Parathyroid adenoma (tissue), 2 donors: ENCODE data around the gene CXCL5.

Source experiments
- H2AFZ ChIP-seq: fragments of 300-600 bp; sonication (generic); one replicate; pipeline ENCODE4 v1.7.0; 2017; ENCODE audit warnings: antibody characterized with exemption, mild to moderate bottlenecking
- H3K27ac ChIP-seq: fragments of 300-600 bp; sonication (generic); one replicate; pipeline ENCODE4 v1.7.0; 2017
- H3K27me3 ChIP-seq: fragments of 300-600 bp; sonication (generic); one replicate; pipeline ENCODE4 v1.7.0; 2017; ENCODE audit warnings: low read length; ENCODE audit not compliant: control insufficient read depth, insufficient read depth
- H3K36me3 ChIP-seq: fragments of 300-600 bp; sonication (generic); one replicate; pipeline ENCODE4 v1.7.0; 2017; ENCODE audit warnings: low read length; ENCODE audit not compliant: control insufficient read depth, insufficient read depth
- H3K4me1 ChIP-seq: fragments of 300-600 bp; sonication (generic); one replicate; pipeline ENCODE4 v1.7.0; 2017; ENCODE audit warnings: control low read depth
- H3K4me2 ChIP-seq: fragments of 300-600 bp; sonication (generic); one replicate; pipeline ENCODE4 v1.7.0; 2017; ENCODE audit warnings: low read length
- H3K4me3 ChIP-seq: fragments of 300-600 bp; sonication (generic); one replicate; pipeline ENCODE4 v1.7.0; 2017; ENCODE audit warnings: low read depth, low read length
- H3K79me2 ChIP-seq: fragments of 300-600 bp; sonication (generic); one replicate; pipeline ENCODE4 v1.7.0; 2017; ENCODE audit warnings: control low read depth
- H3K9ac ChIP-seq: fragments of 300-600 bp; sonication (generic); one replicate; pipeline ENCODE4 v1.7.0; 2017; ENCODE audit warnings: mild to moderate bottlenecking
- H3K9me3 ChIP-seq: fragments of 300-600 bp; sonication (generic); one replicate; pipeline ENCODE4 v1.7.0; 2017; ENCODE audit warnings: low read length; ENCODE audit not compliant: control insufficient read depth
- CTCF ChIP-seq: fragments of 300-600 bp; sonication (generic); IDR thresholded peaks from one replicate; pipeline ENCODE4 v1.7.0; 2017; ENCODE audit warnings: antibody characterized with exemption, mild to moderate bottlenecking
- donor health status: primary hyperparathyroidism.

The CXCL5 gene

DNA sequence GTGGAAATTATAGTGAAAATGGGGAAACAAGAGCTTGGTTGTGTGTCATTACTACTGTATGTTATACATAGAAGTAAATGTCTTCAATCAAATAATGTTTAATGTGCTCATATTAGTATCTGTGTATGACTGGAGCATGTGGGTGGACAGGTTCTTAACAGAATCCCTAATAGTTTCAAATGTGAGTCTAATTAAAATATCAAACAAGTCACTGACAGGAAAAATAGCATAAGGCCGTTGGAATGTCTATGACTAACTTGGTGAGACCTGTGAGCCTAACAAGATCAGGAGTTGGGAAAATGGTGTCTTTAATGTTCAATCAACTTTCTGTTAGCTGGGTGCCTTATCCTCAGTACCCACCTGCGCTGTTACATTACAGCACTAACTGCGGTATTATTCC lies 46.2 kb upstream of the CXCL5 start:
- H3K4me1 ChIP-seq, result no peaks in the 10 kb centered on the region
- H3K4me2 ChIP-seq, result no peak overlapping the region
- no peaks in the 10 kb centered on the region for H3K27me3 ChIP-seq
- H3K27ac ChIP-seq, result no peak overlapping the region
- no peaks in the 10 kb centered on the region for H3K36me3 ChIP-seq
- no peaks in the 10 kb centered on the region for H3K79me2 ChIP-seq
- H3K9me3 ChIP-seq, result no peaks in the 10 kb centered on the region
- TF ChIP-seq CTCF, result no peak
- no peak overlapping the region for H2AFZ ChIP-seq
- H3K9ac ChIP-seq, result no peak overlapping the region
- H3K4me3 ChIP-seq, result no peak overlapping the region

DNA sequence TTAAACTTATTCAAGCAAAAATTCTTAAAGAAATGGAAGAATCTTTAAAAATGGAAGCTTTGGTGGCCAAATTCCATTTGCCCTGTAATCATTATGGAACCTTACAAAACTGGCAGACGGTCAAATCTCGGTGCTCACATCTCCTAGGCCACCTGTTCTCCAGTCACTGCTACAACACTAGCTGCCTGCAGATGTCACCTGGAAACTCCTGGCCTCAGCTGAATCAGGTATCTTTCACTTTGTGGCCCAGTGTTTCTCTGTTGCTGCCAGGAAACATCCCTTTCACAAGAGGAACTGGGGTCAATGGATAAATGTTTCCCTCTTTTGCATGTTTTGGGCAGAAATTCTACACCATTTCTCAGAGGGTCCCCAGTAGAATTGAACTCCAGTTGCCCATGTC lies 44.2 kb upstream of the CXCL5 start:
- no peak for TF ChIP-seq CTCF
- Histone ChIP-seq H3K79me2 (no peaks in the 10 kb centered on the region), H3K9ac (no peak overlapping the region), H3K4me2 (no peak overlapping the region), H3K4me1 (no peaks in the 10 kb centered on the region), H3K36me3 (no peaks in the 10 kb centered on the region), H3K4me3 (no peak overlapping the region), H3K27me3 (no peaks in the 10 kb centered on the region), H2AFZ (no peak overlapping the region), H3K27ac (no peak overlapping the region), H3K9me3 (no peaks in the 10 kb centered on the region)

GRCh38 chr4:74041418-74041817 lies 42.9 kb upstream of the CXCL5 start:
- no peak overlapping the region for H3K4me2 ChIP-seq

DNA sequence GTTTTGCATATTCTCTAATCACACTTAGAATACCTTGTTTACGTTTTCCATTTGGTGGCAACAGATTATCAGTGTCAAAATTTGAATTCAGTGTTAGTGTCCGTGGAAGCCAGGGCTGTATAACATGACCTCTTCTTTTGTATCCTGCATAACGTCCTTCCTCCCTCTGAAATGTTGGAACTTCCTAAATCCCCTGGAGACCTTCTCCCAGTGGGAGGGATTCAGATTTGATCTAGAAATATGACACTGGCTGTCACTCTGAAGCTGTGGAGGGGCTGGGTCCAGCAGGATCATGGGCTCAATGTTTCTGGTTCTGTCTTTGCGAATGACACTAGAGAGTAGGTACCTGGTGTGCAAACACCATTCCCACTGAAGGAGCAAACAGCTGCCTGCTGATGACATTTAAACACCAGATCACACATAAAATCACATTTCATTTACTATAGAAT lies 40.9 kb upstream of the CXCL5 start:
- TF ChIP-seq CTCF, result no peak
- H3K9me3 ChIP-seq, result no peaks in the 10 kb centered on the region
- no peaks in the 10 kb centered on the region for H3K27me3 ChIP-seq
- peak overlapping the region; percentile 79 for H3K4me3 ChIP-seq
- H3K9ac ChIP-seq, result no peak overlapping the region
- H3K4me1 ChIP-seq, result no peaks in the 10 kb centered on the region
- H3K79me2 ChIP-seq, result no peaks in the 10 kb centered on the region
- H3K27ac ChIP-seq, result no peak overlapping the region
- peak overlapping the region; percentile 77 for H2AFZ ChIP-seq
- H3K36me3 ChIP-seq, result no peaks in the 10 kb centered on the region
- H3K4me2 ChIP-seq, result peak overlapping the region; percentile 96

More at GRCh38 chr4:74041418-74041817, 42.9 kb upstream of the CXCL5 start:
- Histone ChIP-seq H3K9me3 (no peaks in the 10 kb centered on the region), H3K4me1 (no peaks in the 10 kb centered on the region), H3K27me3 (no peaks in the 10 kb centered on the region), H2AFZ (no peak overlapping the region), H3K4me3 (no peak overlapping the region), H3K27ac (no peak overlapping the region), H3K79me2 (no peaks in the 10 kb centered on the region), H3K9ac (no peak overlapping the region), H3K36me3 (no peaks in the 10 kb centered on the region)
- no peak for TF ChIP-seq CTCF

- Histone ChIP-seq H3K4me1 (no peaks in the 10 kb centered on the region), H2AFZ (peak within 1 kb of the TSS; percentile 77), H3K9me3 (no peaks in the 10 kb centered on the region), H3K27me3 (no peaks in the 10 kb centered on the region), H3K36me3 (no peaks in the 10 kb centered on the region), H3K4me3 (peak within 1 kb of the TSS; percentile 79), H3K9ac (no peak within 1 kb of the TSS), H3K4me2 (peak within 1 kb of the TSS; percentile 96), H3K79me2 (no peaks in the 10 kb centered on the region), H3K27ac (peak within 1 kb of the TSS; percentile 11)
- no peak for TF ChIP-seq CTCF
Observed at GRCh38 chr4:74038425-74039314, 40.2 kb upstream of the CXCL5 start, which contains the start of gene CXCL3. Gene CXCL3 (minus strand): TSS chr4:74038689. CDS start chr4:74038611, 78 bp downstream.
